ENCODE data around the gene RGS2. TPM values are rescaled to one million over a fixed set of nuclear protein-coding genes. Genes with fewer than 3 reads are reported as not detected.

Gene RGS2
- total and polyA plus RNA-seq, 9 of the 15 experiments (the other 6 are each of a cell fraction or from before 2014, with no cell fraction given) = 2.5 to 5.4 (median 3.8) TPM

DNA sequence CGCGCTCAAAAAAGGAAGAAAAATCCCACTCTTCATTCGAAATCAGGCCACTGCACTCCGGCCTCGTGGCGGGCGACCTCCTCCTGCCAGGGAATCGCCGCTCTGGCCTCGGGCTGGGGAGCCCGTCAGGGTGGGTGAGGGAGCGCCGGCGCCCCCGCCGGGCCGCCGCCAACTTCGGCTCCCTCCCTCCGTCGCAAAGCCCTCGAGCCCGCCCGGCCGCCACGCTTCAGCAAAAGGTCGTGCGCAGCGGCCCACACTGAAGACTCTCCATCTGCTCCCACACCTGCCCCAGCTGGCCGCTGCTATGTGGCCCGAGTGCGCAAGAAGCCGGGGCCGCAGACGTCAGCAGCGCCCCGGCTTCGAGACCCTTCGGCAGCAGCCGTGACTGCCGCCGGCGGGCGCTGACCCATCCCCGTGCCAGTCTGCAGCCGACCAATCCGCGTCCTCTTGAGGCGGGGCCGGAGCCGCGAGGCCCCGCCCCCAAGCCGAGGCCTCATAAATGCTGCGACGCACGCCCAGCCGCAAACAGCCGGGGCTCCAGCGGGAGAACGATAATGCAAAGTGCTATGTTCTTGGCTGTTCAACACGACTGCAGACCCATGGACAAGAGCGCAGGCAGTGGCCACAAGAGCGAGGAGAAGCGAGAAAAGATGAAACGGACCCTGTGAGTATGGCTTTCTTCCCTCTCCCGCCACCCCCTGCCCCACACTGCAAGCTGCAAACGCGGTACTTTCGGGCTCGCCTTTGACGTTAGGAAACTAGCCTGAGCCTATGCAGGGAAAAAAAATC lies at the start of gene RGS2 (continued):
- TF ChIP-seq NCOA4 (IDR thresholded peaks at IDR 0.05; ENCODE audit: partially characterized antibody) (no peak), FOXA1 (IDR thresholded peaks at IDR 0.05; ENCODE audit: borderline replicate concordance) (no peak), ZNF274 (IDR thresholded peaks at IDR 0.05; ENCODE audit: borderline replicate concordance, low read depth, low read length) (no peak), SNAPC5 (CRISPR knock-in tag; IDR thresholded peaks at IDR 0.05) (no peak), ZNF224 (CRISPR knock-in tag; IDR thresholded peaks at IDR 0.05) (no peak), EZH2 (IDR thresholded peaks at IDR 0.05; ENCODE audit: borderline replicate concordance, low read depth, low read length) (no peak), CREM (IDR thresholded peaks at IDR 0.05; ENCODE audit: low read depth) (peak; percentile 88), SMARCA5 (IDR thresholded peaks at IDR 0.05) (no peak), ARNT (IDR thresholded peaks at IDR 0.05) (no peak), PURB (CRISPR knock-in tag; IDR thresholded peaks at IDR 0.05; ENCODE audit: low read depth) (no peak), HDAC6 (IDR thresholded peaks at IDR 0.05; ENCODE audit: low read depth, low read length) (0 out of 2 replicates have a peak, but pooled peaks have one; percentile 11), GTF2B (IDR thresholded peaks at IDR 0.05; ENCODE audit: extremely low read depth, insufficient read length) (peak; percentile 55), RB1 (IDR thresholded peaks at IDR 0.05; ENCODE audit: low read depth) (peak; percentile 63; the same call in 1 of the 2 replicates), SLC30A9 (CRISPR knock-in tag; IDR thresholded peaks at IDR 0.05) (no peak), SP2 (IDR thresholded peaks at IDR 0.05; ENCODE audit: extremely low read depth, low read depth, low read length, poor library complexity, severe bottlenecking) (no peak), ATF3 (IDR thresholded peaks at IDR 0.05) (no peak), ATF3 (CRISPR knock-in tag; conservative IDR thresholded peaks at IDR 0.05) (no peak), CBFA2T2 (conservative IDR thresholded peaks at IDR 0.05) (no peak)
- TF ChIP-seq, protein P1, sequence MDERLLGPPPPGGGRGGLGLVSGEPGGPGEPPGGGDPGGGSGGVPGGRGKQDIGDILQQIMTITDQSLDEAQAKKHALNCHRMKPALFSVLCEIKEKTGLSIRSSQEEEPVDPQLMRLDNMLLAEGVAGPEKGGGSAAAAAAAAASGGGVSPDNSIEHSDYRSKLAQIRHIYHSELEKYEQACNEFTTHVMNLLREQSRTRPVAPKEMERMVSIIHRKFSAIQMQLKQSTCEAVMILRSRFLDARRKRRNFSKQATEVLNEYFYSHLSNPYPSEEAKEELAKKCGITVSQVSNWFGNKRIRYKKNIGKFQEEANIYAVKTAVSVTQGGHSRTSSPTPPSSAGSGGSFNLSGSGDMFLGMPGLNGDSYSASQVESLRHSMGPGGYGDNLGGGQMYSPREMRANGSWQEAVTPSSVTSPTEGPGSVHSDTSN (CRISPR knock-in tag; IDR thresholded peaks at IDR 0.05; ENCODE audit: low read depth) = no peak
- TF ChIP-seq, protein P1 (tag; conservative IDR thresholded peaks at IDR 0.05; ENCODE audit: low read depth) = no peak
- TF ChIP-seq, protein P2, sequence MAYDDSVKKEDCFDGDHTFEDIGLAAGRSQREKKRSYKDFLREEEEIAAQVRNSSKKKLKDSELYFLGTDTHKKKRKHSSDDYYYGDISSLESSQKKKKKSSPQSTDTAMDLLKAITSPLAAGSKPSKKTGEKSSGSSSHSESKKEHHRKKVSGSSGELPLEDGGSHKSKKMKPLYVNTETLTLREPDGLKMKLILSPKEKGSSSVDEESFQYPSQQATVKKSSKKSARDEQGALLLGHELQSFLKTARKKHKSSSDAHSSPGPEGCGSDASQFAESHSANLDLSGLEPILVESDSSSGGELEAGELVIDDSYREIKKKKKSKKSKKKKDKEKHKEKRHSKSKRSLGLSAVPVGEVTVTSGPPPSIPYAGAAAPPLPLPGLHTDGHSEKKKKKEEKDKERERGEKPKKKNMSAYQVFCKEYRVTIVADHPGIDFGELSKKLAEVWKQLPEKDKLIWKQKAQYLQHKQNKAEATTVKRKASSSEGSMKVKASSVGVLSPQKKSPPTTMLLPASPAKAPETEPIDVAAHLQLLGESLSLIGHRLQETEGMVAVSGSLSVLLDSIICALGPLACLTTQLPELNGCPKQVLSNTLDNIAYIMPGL (CRISPR knock-in tag; IDR thresholded peaks at IDR 0.05) = no peak
